HCT116 (cell line): ENCODE data around the gene CPLANE2. TPM values are rescaled to one million over a fixed set of nuclear protein-coding genes. Genes with fewer than 3 reads are reported as not detected.

ENCODE experiments used
- ATAC-seq: fragments of 200-7000 bp; cut with Tn5 transposase; 2 replicates; pipeline ENCODE4 v1.9.1; 2020; ENCODE audit warnings: mild to moderate bottlenecking, moderate library complexity
- BruUV-seq: library from RNA; stranded (reverse); fragments of 400-500 nt; replicated peaks from 2 replicates; lab custom pipeline; 2021; lab: Mats Ljungman, UMichigan
- CTCF ChIA-PET: fragments of 300-600 bp; sonication (Branson Sonifier 250); formaldehyde crosslinking; loops from one replicate; lab custom pipeline; 2021; ENCODE audit warnings: antibody characterized with exemption; lab: Charles Lee
- POLR2A ChIA-PET: fragments of 300-600, 350-600 bp; sonication (Branson Sonifier 250); formaldehyde crosslinking; loops from one replicate; lab custom pipeline; 2021; ENCODE audit warnings: antibody characterized with exemption; lab: Charles Lee
- RAD21 ChIA-PET, 2 experiments: fragments of 300-600 bp; sonication (Branson Sonifier 250); formaldehyde crosslinking; loops; one replicate each; lab custom pipeline; 2023; ENCODE audit warnings: low total read pairs in 2 of 2; ENCODE audit not compliant: uncharacterized antibody in 2 of 2, unreplicated experiment in 2 of 2, low non-redundant PET in 1 of 2; lab: Charles Lee
- DNase-seq: peaks from one replicate; pipeline ENCODE4 v3.0.0-alpha.2; 2010; ENCODE audit warnings: low read depth, low spot score
- H2AFZ ChIP-seq: fragments of 200-600 bp; shearing (Covaris generic), sonication (generic); 2 replicates; pipeline ENCODE4 v1.6.1; 2017; ENCODE audit warnings: low read depth, mixed run types, mixed read lengths, antibody characterized with exemption, low read length; ENCODE audit not compliant: poor library complexity, severe bottlenecking
- H3K27ac ChIP-seq: 2 replicates; pipeline ENCODE4 v1.5.1; 2012; ENCODE audit warnings: low read depth, low read length
- H3K27me3 ChIP-seq: fragments of 200-600 bp; sonication (generic); 2 replicates; pipeline ENCODE4 v1.6.1; 2016; ENCODE audit warnings: mixed run types, low read length, mixed read lengths; ENCODE audit not compliant: insufficient read depth
- H3K36me3 ChIP-seq, 2 experiments: fragments of 200-500 bp in 1 of 2; fragments of 200-600 bp in 1 of 2; sonication (Bioruptor generic) in 1 of 2; sonication (generic) in 1 of 2; 2 replicates each; pipeline versions ENCODE4 v1.5.1 to v1.6.1; 2014 to 2016; ENCODE audit warnings: low read length in 2 of 2, inconsistent platforms in 1 of 2, mixed read lengths in 1 of 2, mixed run types in 1 of 2; ENCODE audit not compliant: insufficient read depth in 2 of 2, control insufficient read depth in 1 of 2
- H3K4me1 ChIP-seq, 2 experiments: fragments of 200-600 bp in 1 of 2; sonication (generic) in 1 of 2; 2 replicates each; pipeline versions ENCODE4 v1.5.1 to v1.6.1; 2012 to 2017; ENCODE audit warnings: low read length in 2 of 2, inconsistent platforms in 1 of 2, mild to moderate bottlenecking in 1 of 2, mixed read lengths in 1 of 2, mixed run types in 1 of 2, moderate library complexity in 1 of 2; ENCODE audit not compliant: insufficient read depth in 2 of 2, control insufficient read depth in 1 of 2
- H3K4me2 ChIP-seq: fragments of 200-600 bp; sonication (generic); 2 replicates; pipeline ENCODE4 v1.6.1; 2017; ENCODE audit warnings: mixed run types, low read length, mixed read lengths
- H3K4me3 ChIP-seq, 2 experiments: fragments of 200-600 bp in 1 of 2; sonication (generic) in 1 of 2; replicated peaks in 1 of 2; 2 replicates each; pipeline ENCODE4 v1.5.1; 2011 to 2016; ENCODE audit warnings: low read length in 2 of 2, control low read depth in 1 of 2, low read depth in 1 of 2, mild to moderate bottlenecking in 1 of 2, mixed read lengths in 1 of 2, mixed run types in 1 of 2
- H3K79me2 ChIP-seq: fragments of 200-600 bp; sonication (generic); 2 replicates; pipeline ENCODE4 v1.6.1; 2017; ENCODE audit warnings: mild to moderate bottlenecking, mixed run types, low read length, moderate library complexity, mixed read lengths; ENCODE audit not compliant: insufficient read depth
- H3K9ac ChIP-seq: fragments of 200-600 bp; sonication (generic); 2 replicates; pipeline ENCODE4 v1.6.1; 2016; ENCODE audit warnings: low read length, mixed read lengths
- H3K9me2 ChIP-seq: fragments of 200-600 bp; sonication (generic), shearing (Covaris generic); 2 replicates; pipeline ENCODE4 v1.6.1; 2017; ENCODE audit warnings: mixed run types, mild to moderate bottlenecking, moderate library complexity; ENCODE audit not compliant: insufficient read depth
- H3K9me3 ChIP-seq, 2 experiments: fragments of 200-500 bp in 1 of 2; fragments of 200-600 bp in 1 of 2; sonication (Bioruptor generic) in 1 of 2; sonication (generic) in 1 of 2; 2 replicates each; pipeline ENCODE4 v1.6.1; 2014 to 2017; ENCODE audit warnings: low read length in 2 of 2, mixed read lengths in 2 of 2, inconsistent platforms in 1 of 2, low read depth in 1 of 2, mild to moderate bottlenecking in 1 of 2, mixed run types in 1 of 2, moderate library complexity in 1 of 2; ENCODE audit not compliant: control insufficient read depth in 1 of 2, insufficient read depth in 1 of 2
- H4K20me1 ChIP-seq: fragments of 200-600 bp; sonication (generic), shearing (Covaris generic); 2 replicates; pipeline ENCODE4 v1.6.1; 2017; ENCODE audit warnings: mixed run types, mild to moderate bottlenecking, moderate library complexity; ENCODE audit not compliant: insufficient read depth
- EGR1 ChIP-seq: IDR thresholded peaks from 2 replicates; pipeline ENCODE4 v1.6.1; 2012; ENCODE audit warnings: low read depth
- ELF1 ChIP-seq: IDR thresholded peaks from 2 replicates; pipeline ENCODE4 v1.6.1; 2012; ENCODE audit warnings: low read depth, borderline replicate concordance
- EZH2 ChIP-seq: fragments of 200-600 bp; sonication (generic); IDR thresholded peaks from 2 replicates; pipeline ENCODE4 v1.6.1; 2017; ENCODE audit warnings: antibody characterized with exemption, mixed run types
- POLR2AphosphoS5 ChIP-seq: IDR thresholded peaks from 2 replicates; pipeline ENCODE4 v1.6.1; 2011; ENCODE audit warnings: mild to moderate bottlenecking, low read depth, low read length, moderate library complexity
- SIN3A ChIP-seq: IDR thresholded peaks from 2 replicates; pipeline ENCODE4 v1.6.1; 2012; ENCODE audit warnings: low read depth
- SRF ChIP-seq: IDR thresholded peaks from 2 replicates; pipeline ENCODE4 v1.6.1; 2012; ENCODE audit warnings: low read depth
- YY1 ChIP-seq: IDR thresholded peaks from 2 replicates; pipeline ENCODE4 v1.6.1; 2011; ENCODE audit warnings: low read length, low read depth, moderate library complexity, mild to moderate bottlenecking; ENCODE audit not compliant: insufficient replicate concordance; ENCODE audit errors: extremely low read depth
- ZFX ChIP-seq: fragments of 450-650 bp; IDR thresholded peaks from 2 replicates; pipeline ENCODE4 v1.6.1; 2017
- intact Hi-C: fragments of 100-400 bp; cut with micrococcal nuclease; formaldehyde crosslinking; loops from 2 replicates; pipeline ENCODE4 v1.10.0; 2022
- total RNA-seq: library from RNA; stranded (reverse); gene quantifications from one replicate; pipeline ENCODE4 v1.2.1, GENCODE V29; 2021; ENCODE audit not compliant: unreplicated experiment
- TF ChIP-seq, protein P1 (sequence below): IDR thresholded peaks from 2 replicates; pipeline ENCODE4 v1.6.1; 2012
- TF ChIP-seq, protein P2 (sequence below): IDR thresholded peaks from 2 replicates; pipeline ENCODE4 v1.6.1; 2012
- TF ChIP-seq, protein P3 (sequence below): IDR thresholded peaks from 2 replicates; pipeline ENCODE4 v1.6.1; 2011; ENCODE audit warnings: mild to moderate bottlenecking, low read length, moderate library complexity; ENCODE audit not compliant: insufficient replicate concordance; ENCODE audit errors: extremely low read depth
- TF ChIP-seq, protein P4 (sequence below), 3 experiments: fragments of 200-600 bp in 1 of 3; sonication (generic) in 1 of 3; IDR thresholded peaks in 2 of 3; conservative IDR thresholded peaks in 1 of 3; 2 replicates each; pipeline ENCODE4 v1.5.1; 2012 to 2017; ENCODE audit warnings: low read depth in 2 of 3, low read length in 2 of 3, antibody characterized with exemption in 1 of 3, borderline replicate concordance in 1 of 3, control low read depth in 1 of 3, mild to moderate bottlenecking in 1 of 3, mixed read lengths in 1 of 3, mixed run types in 1 of 3, moderate library complexity in 1 of 3; ENCODE audit not compliant: insufficient read depth in 1 of 3

Gene CPLANE2
- total RNA-seq, 1 experiment from 2014 or later, result 8.1 TPM

DNA sequence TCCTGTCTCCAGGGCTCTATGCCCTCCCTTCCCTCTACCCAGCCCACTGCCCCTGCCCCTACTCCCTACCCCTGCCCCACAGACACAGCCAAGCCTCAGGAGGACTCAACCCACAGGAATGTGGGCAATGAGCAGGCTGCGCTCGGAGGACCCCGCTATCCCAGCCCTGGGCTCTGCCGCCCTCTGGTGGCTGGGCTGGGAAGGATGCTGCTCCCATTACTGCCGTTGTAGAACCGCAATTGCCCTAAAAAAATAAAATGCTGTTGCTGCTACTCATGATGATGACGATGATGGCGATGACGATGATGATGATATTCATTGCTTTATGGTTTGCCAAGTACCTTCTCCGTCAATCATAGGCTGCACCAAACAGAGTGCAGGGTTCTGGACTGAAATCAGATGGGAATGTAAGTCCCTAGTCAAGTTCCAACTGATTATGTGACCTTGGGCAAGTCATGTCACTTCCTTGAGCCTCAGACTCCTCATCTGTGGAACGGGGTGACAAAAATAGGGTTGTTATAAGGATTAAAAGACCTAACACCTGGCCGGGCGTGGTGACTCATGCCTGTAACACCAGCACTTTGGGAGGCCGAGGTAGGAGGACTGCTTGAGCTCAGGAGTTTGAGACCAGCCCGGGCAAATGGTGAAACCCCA lies 49.1 kb downstream of the CPLANE2 start (continued):
- TF ChIP-seq, protein P1, sequence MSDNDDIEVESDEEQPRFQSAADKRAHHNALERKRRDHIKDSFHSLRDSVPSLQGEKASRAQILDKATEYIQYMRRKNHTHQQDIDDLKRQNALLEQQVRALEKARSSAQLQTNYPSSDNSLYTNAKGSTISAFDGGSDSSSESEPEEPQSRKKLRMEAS, result no peak

DNA sequence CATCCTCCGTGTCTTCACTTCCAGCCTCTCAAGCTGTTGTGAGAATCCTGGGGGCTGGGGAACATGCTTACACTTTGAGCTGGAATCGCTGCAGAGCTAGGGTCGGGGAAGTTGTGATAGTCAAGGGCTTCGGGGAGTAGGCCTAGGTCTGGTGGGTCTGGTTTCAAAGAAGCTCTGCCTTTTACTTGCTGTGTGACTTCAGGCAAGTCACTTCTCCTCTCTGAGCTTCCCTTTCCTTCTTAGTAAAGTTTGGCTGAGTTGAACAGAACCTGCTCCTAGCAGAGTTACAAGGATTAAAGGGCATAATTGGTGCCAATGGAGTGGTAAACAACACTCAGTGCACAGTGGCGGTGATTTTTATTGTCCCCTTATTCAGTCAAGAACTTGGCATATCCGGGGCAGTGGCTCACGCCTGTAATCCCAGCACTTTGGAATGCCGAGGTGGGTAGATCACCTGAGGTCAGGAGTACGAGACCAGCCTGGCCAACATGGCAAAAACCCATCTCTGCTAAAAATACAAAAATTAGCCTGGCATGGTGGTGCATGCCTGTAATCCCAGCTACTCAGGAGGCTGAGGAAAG lies 50.2 kb downstream of the CPLANE2 start:
- ATAC-seq (no peak), DNase-seq (no peak)
- Histone ChIP-seq H3K4me3 (no peak overlapping the region), H3K27me3 (no peaks in the 10 kb centered on the region), H3K9me3 (no peaks in the 10 kb centered on the region), H3K9me2 (no peaks in the 10 kb centered on the region), H3K4me2 (no peak overlapping the region), H3K9ac (no peak overlapping the region), H3K27ac (no peak overlapping the region; the same call in 1 of the 2 replicates), H4K20me1 (no peaks in the 10 kb centered on the region), H3K36me3 (no peaks in the 10 kb centered on the region), H3K79me2 (no peaks in the 10 kb centered on the region), H2AFZ (no peak overlapping the region), H3K4me1 (peaks cover 57 to 74% of the 10 kb centered on the region in 2 experiments)
- BruUV-seq, result no TSS peak
- no peak for TF ChIP-seq EZH2
- TF ChIP-seq ZFX, result no peak
- TF ChIP-seq, protein P2, sequence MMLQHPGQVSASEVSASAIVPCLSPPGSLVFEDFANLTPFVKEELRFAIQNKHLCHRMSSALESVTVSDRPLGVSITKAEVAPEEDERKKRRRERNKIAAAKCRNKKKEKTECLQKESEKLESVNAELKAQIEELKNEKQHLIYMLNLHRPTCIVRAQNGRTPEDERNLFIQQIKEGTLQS, result no peak
- no peak for TF ChIP-seq EGR1
- TF ChIP-seq, protein P3, sequence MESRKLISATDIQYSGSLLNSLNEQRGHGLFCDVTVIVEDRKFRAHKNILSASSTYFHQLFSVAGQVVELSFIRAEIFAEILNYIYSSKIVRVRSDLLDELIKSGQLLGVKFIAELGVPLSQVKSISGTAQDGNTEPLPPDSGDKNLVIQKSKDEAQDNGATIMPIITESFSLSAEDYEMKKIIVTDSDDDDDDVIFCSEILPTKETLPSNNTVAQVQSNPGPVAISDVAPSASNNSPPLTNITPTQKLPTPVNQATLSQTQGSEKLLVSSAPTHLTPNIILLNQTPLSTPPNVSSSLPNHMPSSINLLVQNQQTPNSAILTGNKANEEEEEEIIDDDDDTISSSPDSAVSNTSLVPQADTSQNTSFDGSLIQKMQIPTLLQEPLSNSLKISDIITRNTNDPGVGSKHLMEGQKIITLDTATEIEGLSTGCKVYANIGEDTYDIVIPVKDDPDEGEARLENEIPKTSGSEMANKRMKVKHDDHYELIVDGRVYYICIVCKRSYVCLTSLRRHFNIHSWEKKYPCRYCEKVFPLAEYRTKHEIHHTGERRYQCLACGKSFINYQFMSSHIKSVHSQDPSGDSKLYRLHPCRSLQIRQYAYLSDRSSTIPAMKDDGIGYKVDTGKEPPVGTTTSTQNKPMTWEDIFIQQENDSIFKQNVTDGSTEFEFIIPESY, result no peak
- TF ChIP-seq POLR2AphosphoS5, result no peak
- no peak for TF ChIP-seq ELF1
- TF ChIP-seq YY1, result no peak
- no peak for TF ChIP-seq SIN3A
- no peak for TF ChIP-seq SRF
- TF ChIP-seq, protein P4, sequence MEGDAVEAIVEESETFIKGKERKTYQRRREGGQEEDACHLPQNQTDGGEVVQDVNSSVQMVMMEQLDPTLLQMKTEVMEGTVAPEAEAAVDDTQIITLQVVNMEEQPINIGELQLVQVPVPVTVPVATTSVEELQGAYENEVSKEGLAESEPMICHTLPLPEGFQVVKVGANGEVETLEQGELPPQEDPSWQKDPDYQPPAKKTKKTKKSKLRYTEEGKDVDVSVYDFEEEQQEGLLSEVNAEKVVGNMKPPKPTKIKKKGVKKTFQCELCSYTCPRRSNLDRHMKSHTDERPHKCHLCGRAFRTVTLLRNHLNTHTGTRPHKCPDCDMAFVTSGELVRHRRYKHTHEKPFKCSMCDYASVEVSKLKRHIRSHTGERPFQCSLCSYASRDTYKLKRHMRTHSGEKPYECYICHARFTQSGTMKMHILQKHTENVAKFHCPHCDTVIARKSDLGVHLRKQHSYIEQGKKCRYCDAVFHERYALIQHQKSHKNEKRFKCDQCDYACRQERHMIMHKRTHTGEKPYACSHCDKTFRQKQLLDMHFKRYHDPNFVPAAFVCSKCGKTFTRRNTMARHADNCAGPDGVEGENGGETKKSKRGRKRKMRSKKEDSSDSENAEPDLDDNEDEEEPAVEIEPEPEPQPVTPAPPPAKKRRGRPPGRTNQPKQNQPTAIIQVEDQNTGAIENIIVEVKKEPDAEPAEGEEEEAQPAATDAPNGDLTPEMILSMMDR (IDR thresholded peaks at IDR 0.05 in 2 of 3, conservative IDR thresholded peaks at IDR 0.05 in 1 of 3; ENCODE audit: borderline replicate concordance in 1 of 3, insufficient read depth in 1 of 3, low read depth in 2 of 3, low read length in 2 of 3), result no peak
- POLR2A ChIA-PET, result interaction anchor here (1.0 to 5.0 kb wide), 5 partner anchors 14 to 109 kb away, joined by 3 to 31 read pairs (median 11); no protein-coding TSS in a partner anchor
- RAD21 ChIA-PET, result interaction anchor here (1.1 to 6.2 kb wide), 4 partner anchors 104 to 108 kb away, joined by 4 to 26 read pairs (median 8); no protein-coding TSS in a partner anchor
- CTCF ChIA-PET, result interaction anchor here (0.8 to 10.3 kb wide), 6 partner anchors 41 to 114 kb away, joined by 3 to 222 read pairs (median 6); partner anchors contain the start of gene FAM131C
- intact Hi-C loops, result loop anchor here (1.0 to 10.0 kb wide), 3 partner anchors 56 to 182 kb away; partner anchors contain the start of gene SRARP
